Epithelial cell of proximal tubule (primary cell): Measurements from ENCODE around the gene LEFTY1. TPM values are rescaled to one million over a fixed set of nuclear protein-coding genes. Genes with fewer than 3 reads are reported as not detected.

Experiments
- DNase-seq: peaks from one replicate; pipeline ENCODE4 v3.0.0-alpha.2; 2011; ENCODE audit warnings: low read depth
- H3K4me3 ChIP-seq: 2 replicates; pipeline ENCODE4 v1.5.1; 2011; ENCODE audit warnings: low read depth, mild to moderate bottlenecking, low read length
- CTCF ChIP-seq: conservative IDR thresholded peaks from 2 replicates; pipeline ENCODE4 v1.5.1; 2012; ENCODE audit warnings: low read depth, mild to moderate bottlenecking, low read length
- total RNA-seq: library from RNA; depleted of rRNA; stranded (reverse); fragments of >200 nt; gene quantifications from 2 replicates; pipeline ENCODE4 v1.2.3, GENCODE V29; 2015

Gene LEFTY1
- total RNA-seq, 1 donor from 2014 or later = not detected

GRCh38 chr1:225853441-225853840 is 35.5 kb downstream of the LEFTY1 start:
- no peak for TF ChIP-seq CTCF
- H3K4me3 ChIP-seq = no peak overlapping the region
- no peak for DNase-seq

GRCh38 chr1:225852413-225853124 is 36.4 kb downstream of the LEFTY1 start:
- DNase-seq = no peak
- TF ChIP-seq CTCF = no peak
- no peak overlapping the region for H3K4me3 ChIP-seq

- no peak for DNase-seq
- no peak for TF ChIP-seq CTCF
- no peak overlapping the region for H3K4me3 ChIP-seq
Measured at GRCh38 chr1:225851805-225852204, 37.1 kb downstream of the LEFTY1 start.

GRCh38 chr1:225850370-225850769 is 38.6 kb downstream of the LEFTY1 start:
- no peak for DNase-seq
- no peak overlapping the region for H3K4me3 ChIP-seq
- TF ChIP-seq CTCF = no peak

GRCh38 chr1:225849925-225850324 is 39.0 kb downstream of the LEFTY1 start:
- no peak overlapping the region for H3K4me3 ChIP-seq
- no peak for DNase-seq
- no peak for TF ChIP-seq CTCF

GRCh38 chr1:225848030-225848955 is 40.7 kb downstream of the LEFTY1 start:
- TF ChIP-seq CTCF = no peak
- no peak for DNase-seq
- H3K4me3 ChIP-seq = no peak overlapping the region
